SK-N-SH treated with all-trans-retinoic acid at 6 μM for 48 hours (cell line): ENCODE results near the gene BPIFB2.

Source experiments
- ATAC-seq: fragments of 200-7000 bp; cut with Tn5 transposase; 3 replicates; pipeline ENCODE4 v1.9.1; 2020; ENCODE audit warnings: mild to moderate bottlenecking, moderate library complexity
- CSDC2 ChIP-seq: fragments of 250-450 bp; sonication (Bioruptor Pico); IDR thresholded peaks from 2 replicates; pipeline ENCODE4 v1.5.0; 2020; ENCODE audit warnings: mild to moderate bottlenecking, moderate library complexity
- CSRNP3 ChIP-seq: fragments of 250-450 bp; sonication (Bioruptor Pico); IDR thresholded peaks from 2 replicates; pipeline ENCODE4 v1.5.1; 2021; ENCODE audit warnings: mild to moderate bottlenecking, moderate library complexity
- ISL1 ChIP-seq: fragments of 250-450 bp; sonication (Bioruptor Pico); IDR thresholded peaks from 2 replicates; pipeline ENCODE4 v2.1.2; 2022; ENCODE audit warnings: mild to moderate bottlenecking, moderate library complexity
- OSR1 ChIP-seq: fragments of 250-450 bp; sonication (Bioruptor Pico); IDR thresholded peaks from 2 replicates; pipeline ENCODE4 v1.8.0; 2022; ENCODE audit warnings: moderate library complexity, mild to moderate bottlenecking, inconsistent platforms
- RARB ChIP-seq: fragments of 250-450 bp; sonication (Bioruptor Pico); IDR thresholded peaks from 2 replicates; pipeline ENCODE4 v1.8.0; 2021; ENCODE audit warnings: mild to moderate bottlenecking, moderate library complexity
- TCF4 ChIP-seq: fragments of 250-450 bp; sonication (Bioruptor Pico); IDR thresholded peaks from 2 replicates; pipeline ENCODE4 v1.8.0; 2021; ENCODE audit warnings: mild to moderate bottlenecking, moderate library complexity, borderline replicate concordance
- ZFP3 ChIP-seq: fragments of 250-450 bp; sonication (Bioruptor Pico); IDR thresholded peaks from 2 replicates; pipeline ENCODE4 v1.5.0; 2020; ENCODE audit warnings: mild to moderate bottlenecking, moderate library complexity
- ZFP30 ChIP-seq: fragments of 450-650 bp; formaldehyde crosslinking; IDR thresholded peaks from 2 replicates; pipeline ENCODE4 v1.5.0; 2022; ENCODE audit warnings: mild to moderate bottlenecking, moderate library complexity
- ZNF70 ChIP-seq: fragments of 450-650 bp; formaldehyde crosslinking; IDR thresholded peaks from 2 replicates; pipeline ENCODE4 v1.5.0; 2020; ENCODE audit warnings: mild to moderate bottlenecking, moderate library complexity
- ZNF8 ChIP-seq: fragments of 450-650 bp; formaldehyde crosslinking; IDR thresholded peaks from 2 replicates; pipeline ENCODE4 v1.5.0; 2020; ENCODE audit warnings: mild to moderate bottlenecking, moderate library complexity
- TF ChIP-seq, protein P1 (sequence below): fragments of 250-450 bp; sonication (Bioruptor Pico); IDR thresholded peaks from 2 replicates; pipeline ENCODE4 v1.8.0; 2021; ENCODE audit warnings: low read depth, mild to moderate bottlenecking, moderate library complexity, borderline replicate concordance
- TF ChIP-seq, protein P2 (sequence below): fragments of 250-450 bp; sonication (Bioruptor Pico); IDR thresholded peaks from 2 replicates; pipeline ENCODE4 v1.5.0; 2020; ENCODE audit warnings: mild to moderate bottlenecking, moderate library complexity
- TF ChIP-seq, protein P3 (sequence below): fragments of 250-450 bp; sonication (Bioruptor Pico); IDR thresholded peaks from 2 replicates; pipeline ENCODE4 v1.5.1; 2020; ENCODE audit warnings: low read depth, mild to moderate bottlenecking, moderate library complexity

The BPIFB2 gene

GRCh38 chr20:32975698-32976674, 31.5 kb upstream of the BPIFB2 start:
- TF ChIP-seq ISL1 (CRISPR knock-in tag): no peak
- TF ChIP-seq OSR1 (CRISPR knock-in tag): no peak
- TF ChIP-seq, protein P1, sequence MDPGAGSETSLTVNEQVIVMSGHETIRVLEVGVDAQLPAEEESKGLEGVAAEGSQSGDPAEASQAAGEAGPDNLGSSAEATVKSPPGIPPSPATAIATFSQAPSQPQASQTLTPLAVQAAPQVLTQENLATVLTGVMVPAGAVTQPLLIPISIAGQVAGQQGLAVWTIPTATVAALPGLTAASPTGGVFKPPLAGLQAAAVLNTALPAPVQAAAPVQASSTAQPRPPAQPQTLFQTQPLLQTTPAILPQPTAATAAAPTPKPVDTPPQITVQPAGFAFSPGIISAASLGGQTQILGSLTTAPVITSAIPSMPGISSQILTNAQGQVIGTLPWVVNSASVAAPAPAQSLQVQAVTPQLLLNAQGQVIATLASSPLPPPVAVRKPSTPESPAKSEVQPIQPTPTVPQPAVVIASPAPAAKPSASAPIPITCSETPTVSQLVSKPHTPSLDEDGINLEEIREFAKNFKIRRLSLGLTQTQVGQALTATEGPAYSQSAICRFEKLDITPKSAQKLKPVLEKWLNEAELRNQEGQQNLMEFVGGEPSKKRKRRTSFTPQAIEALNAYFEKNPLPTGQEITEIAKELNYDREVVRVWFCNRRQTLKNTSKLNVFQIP (CRISPR knock-in tag): no peak
- TF ChIP-seq CSRNP3 (CRISPR knock-in tag): no peak
- no peak for TF ChIP-seq ZFP30 (CRISPR knock-in tag)
- no peak for TF ChIP-seq ZNF70 (CRISPR knock-in tag)
- no peak for TF ChIP-seq ZNF8 (CRISPR knock-in tag)
- TF ChIP-seq, protein P2, sequence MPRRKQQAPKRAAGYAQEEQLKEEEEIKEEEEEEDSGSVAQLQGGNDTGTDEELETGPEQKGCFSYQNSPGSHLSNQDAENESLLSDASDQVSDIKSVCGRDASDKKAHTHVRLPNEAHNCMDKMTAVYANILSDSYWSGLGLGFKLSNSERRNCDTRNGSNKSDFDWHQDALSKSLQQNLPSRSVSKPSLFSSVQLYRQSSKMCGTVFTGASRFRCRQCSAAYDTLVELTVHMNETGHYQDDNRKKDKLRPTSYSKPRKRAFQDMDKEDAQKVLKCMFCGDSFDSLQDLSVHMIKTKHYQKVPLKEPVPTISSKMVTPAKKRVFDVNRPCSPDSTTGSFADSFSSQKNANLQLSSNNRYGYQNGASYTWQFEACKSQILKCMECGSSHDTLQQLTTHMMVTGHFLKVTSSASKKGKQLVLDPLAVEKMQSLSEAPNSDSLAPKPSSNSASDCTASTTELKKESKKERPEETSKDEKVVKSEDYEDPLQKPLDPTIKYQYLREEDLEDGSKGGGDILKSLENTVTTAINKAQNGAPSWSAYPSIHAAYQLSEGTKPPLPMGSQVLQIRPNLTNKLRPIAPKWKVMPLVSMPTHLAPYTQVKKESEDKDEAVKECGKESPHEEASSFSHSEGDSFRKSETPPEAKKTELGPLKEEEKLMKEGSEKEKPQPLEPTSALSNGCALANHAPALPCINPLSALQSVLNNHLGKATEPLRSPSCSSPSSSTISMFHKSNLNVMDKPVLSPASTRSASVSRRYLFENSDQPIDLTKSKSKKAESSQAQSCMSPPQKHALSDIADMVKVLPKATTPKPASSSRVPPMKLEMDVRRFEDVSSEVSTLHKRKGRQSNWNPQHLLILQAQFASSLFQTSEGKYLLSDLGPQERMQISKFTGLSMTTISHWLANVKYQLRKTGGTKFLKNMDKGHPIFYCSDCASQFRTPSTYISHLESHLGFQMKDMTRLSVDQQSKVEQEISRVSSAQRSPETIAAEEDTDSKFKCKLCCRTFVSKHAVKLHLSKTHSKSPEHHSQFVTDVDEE (CRISPR knock-in tag): no peak
- TF ChIP-seq RARB (CRISPR knock-in tag): no peak
- TF ChIP-seq, protein P3, sequence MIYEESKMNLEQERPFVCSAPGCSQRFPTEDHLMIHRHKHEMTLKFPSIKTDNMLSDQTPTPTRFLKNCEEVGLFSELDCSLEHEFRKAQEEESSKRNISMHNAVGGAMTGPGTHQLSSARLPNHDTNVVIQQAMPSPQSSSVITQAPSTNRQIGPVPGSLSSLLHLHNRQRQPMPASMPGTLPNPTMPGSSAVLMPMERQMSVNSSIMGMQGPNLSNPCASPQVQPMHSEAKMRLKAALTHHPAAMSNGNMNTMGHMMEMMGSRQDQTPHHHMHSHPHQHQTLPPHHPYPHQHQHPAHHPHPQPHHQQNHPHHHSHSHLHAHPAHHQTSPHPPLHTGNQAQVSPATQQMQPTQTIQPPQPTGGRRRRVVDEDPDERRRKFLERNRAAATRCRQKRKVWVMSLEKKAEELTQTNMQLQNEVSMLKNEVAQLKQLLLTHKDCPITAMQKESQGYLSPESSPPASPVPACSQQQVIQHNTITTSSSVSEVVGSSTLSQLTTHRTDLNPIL: no peak
- ATAC-seq: peak; percentile 40; the same call in 1 of the 3 replicates

DNA sequence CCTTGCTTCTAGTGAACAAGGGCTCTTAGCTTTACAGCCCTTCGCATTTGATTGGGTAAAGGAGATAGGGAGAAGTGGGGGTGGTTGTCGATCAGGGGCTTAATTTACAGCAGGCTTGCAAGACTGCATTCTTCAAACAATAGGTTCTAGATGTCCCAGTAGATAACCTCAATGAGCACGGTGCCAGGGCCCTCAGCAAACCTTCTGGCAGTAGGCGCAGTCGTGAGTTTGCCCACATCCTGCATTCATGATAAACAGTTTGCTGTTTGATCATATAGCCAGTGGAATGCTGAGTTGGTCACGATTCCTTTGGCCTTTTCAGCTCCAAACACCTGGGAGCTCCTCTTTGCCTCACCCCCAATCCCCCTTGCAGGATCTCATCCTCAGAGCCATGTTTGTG, 30.8 kb upstream of the BPIFB2 start:
- no peak for ATAC-seq
- TF ChIP-seq ZFP3: no peak
- TF ChIP-seq CSRNP3 (CRISPR knock-in tag): no peak

- no peak for ATAC-seq
- no peak for TF ChIP-seq RARB (CRISPR knock-in tag)
These were observed 30.1 kb upstream of the BPIFB2 start for GRCh38 chr20:32977281-32978008.

- TF ChIP-seq OSR1 (CRISPR knock-in tag): no peak
- no peak for TF ChIP-seq CSDC2 (CRISPR knock-in tag)
- TF ChIP-seq, protein P1 (CRISPR knock-in tag): no peak
- no peak for TF ChIP-seq TCF4 (CRISPR knock-in tag)
- no peak for ATAC-seq
These were observed 29.5 kb upstream of the BPIFB2 start for GRCh38 chr20:32978009-32978335.
